OCI-LY3 (cell line): Measurements from ENCODE around the gene NARS2.

ENCODE experiments used
- H2AFZ ChIP-seq: fragments of 200-600, 300-600 bp; shearing (Covaris generic); 2 replicates; pipeline ENCODE4 v1.6.0; 2014; ENCODE audit warnings: antibody characterized with exemption, low read depth, low read length
- H3K27ac ChIP-seq: fragments of 200-600, 300-600 bp; sonication (generic); 2 replicates; pipeline ENCODE4 v1.5.1; 2014; ENCODE audit warnings: mild to moderate bottlenecking, low read length, moderate library complexity, mixed read lengths
- H3K27me3 ChIP-seq: fragments of 200-600, 300-600 bp; sonication (generic); 2 replicates; pipeline ENCODE4 v1.6.1; 2014; ENCODE audit warnings: low read depth, low read length, mixed read lengths
- H3K36me3 ChIP-seq: fragments of 200-600, 300-600 bp; sonication (generic); replicated peaks from 2 replicates; pipeline ENCODE3; 2014; ENCODE audit warnings: low read depth, low read length, mixed read lengths
- H3K4me1 ChIP-seq: fragments of 300-600, 200-600 bp; sonication (generic); 2 replicates; pipeline ENCODE4 v1.6.1; 2014; ENCODE audit warnings: low read length, mixed read lengths
- H3K4me2 ChIP-seq: fragments of 200-600, 300-600 bp; sonication (generic); 2 replicates; pipeline ENCODE4 v1.6.1; 2014; ENCODE audit warnings: low read length, mixed read lengths
- H3K4me3 ChIP-seq: fragments of 300-600, 200-600 bp; sonication (generic); 2 replicates; pipeline ENCODE4 v1.5.1; 2014; ENCODE audit warnings: antibody characterized with exemption, mild to moderate bottlenecking, low read length, moderate library complexity
- H3K79me2 ChIP-seq: fragments of 300-600, 200-600 bp; shearing (Covaris generic); 2 replicates; pipeline ENCODE4 v1.6.1; 2014; ENCODE audit warnings: mild to moderate bottlenecking, low read length, mixed read lengths
- H3K9ac ChIP-seq: fragments of 300-600, 200-600 bp; shearing (Covaris generic); 2 replicates; pipeline ENCODE4 v1.6.0; 2014; ENCODE audit warnings: mild to moderate bottlenecking, low read length, moderate library complexity
- H3K9me3 ChIP-seq: fragments of 200-600, 300-600 bp; shearing (Covaris generic); 2 replicates; pipeline ENCODE4 v1.6.1; 2014; ENCODE audit warnings: low read length, mixed read lengths; ENCODE audit not compliant: insufficient read depth
- H4K20me1 ChIP-seq: fragments of 200-600, 300-600 bp; sonication (generic); 2 replicates; pipeline ENCODE4 v1.6.1; 2016; ENCODE audit warnings: low read length, mixed read lengths; ENCODE audit not compliant: insufficient read depth
- CTCF ChIP-seq: fragments of 200-600, 300-600 bp; sonication (generic); IDR thresholded peaks from 2 replicates; pipeline ENCODE4 v1.5.1; 2014; ENCODE audit warnings: antibody characterized with exemption, low read length, low read depth
- EZH2phosphoT487 ChIP-seq: fragments of 200-600 bp; shearing (Covaris generic); IDR thresholded peaks from 2 replicates; pipeline ENCODE4 v1.6.1; 2018; ENCODE audit warnings: antibody characterized with exemption, mixed run types, low read depth

Gene NARS2

GRCh38 chr11:78417888-78418583, 156.6 kb downstream of the NARS2 start:
- Histone ChIP-seq H3K79me2 (peaks cover 8% of the 10 kb centered on the region; the same call in 1 of the 2 replicates), H3K9me3 (no peaks in the 10 kb centered on the region), H3K27ac (no peak overlapping the region), H3K4me1 (peaks cover 48% of the 10 kb centered on the region), H3K4me3 (peak overlapping the region; percentile 79), H2AFZ (no peak overlapping the region), H3K36me3 (no peaks in the 10 kb centered on the region), H3K9ac (peak overlapping the region; percentile 35; the same call in 1 of the 2 replicates), H3K27me3 (no peaks in the 10 kb centered on the region), H4K20me1 (peaks cover 1% of the 10 kb centered on the region; the same call in 1 of the 2 replicates), H3K4me2 (peak overlapping the region; percentile 81)
- TF ChIP-seq EZH2phosphoT487 (no peak), CTCF (no peak)

- H3K27ac ChIP-seq, result peak within 1 kb of the TSS; percentile 15; the same call in 1 of the 2 replicates
- H3K27me3 ChIP-seq, result no peaks in the 10 kb centered on the region
- peaks cover 11% of the 10 kb centered on the region; the same call in 1 of the 2 replicates for H3K79me2 ChIP-seq
- H2AFZ ChIP-seq, result peak within 1 kb of the TSS; percentile 41; the same call in 1 of the 2 replicates
- peak within 1 kb of the TSS; percentile 70 for H3K9ac ChIP-seq
- peak within 1 kb of the TSS; percentile 81 for H3K4me2 ChIP-seq
- no peaks in the 10 kb centered on the region for H3K9me3 ChIP-seq
- no peak for TF ChIP-seq EZH2phosphoT487
- no peak for TF ChIP-seq CTCF
- H3K4me3 ChIP-seq, result peak within 1 kb of the TSS; percentile 79
- H4K20me1 ChIP-seq, result peaks cover 4% of the 10 kb centered on the region; the same call in 1 of the 2 replicates
- no peaks in the 10 kb centered on the region for H3K36me3 ChIP-seq
- peaks cover 48% of the 10 kb centered on the region for H3K4me1 ChIP-seq
Observed at GRCh38 chr11:78417175-78417887, 157.3 kb downstream of the NARS2 start, which contains the start of gene GAB2. TSS of gene GAB2 (minus strand) at chr11:78417820. CDS start at chr11:78417720, 100 bp downstream.

DNA sequence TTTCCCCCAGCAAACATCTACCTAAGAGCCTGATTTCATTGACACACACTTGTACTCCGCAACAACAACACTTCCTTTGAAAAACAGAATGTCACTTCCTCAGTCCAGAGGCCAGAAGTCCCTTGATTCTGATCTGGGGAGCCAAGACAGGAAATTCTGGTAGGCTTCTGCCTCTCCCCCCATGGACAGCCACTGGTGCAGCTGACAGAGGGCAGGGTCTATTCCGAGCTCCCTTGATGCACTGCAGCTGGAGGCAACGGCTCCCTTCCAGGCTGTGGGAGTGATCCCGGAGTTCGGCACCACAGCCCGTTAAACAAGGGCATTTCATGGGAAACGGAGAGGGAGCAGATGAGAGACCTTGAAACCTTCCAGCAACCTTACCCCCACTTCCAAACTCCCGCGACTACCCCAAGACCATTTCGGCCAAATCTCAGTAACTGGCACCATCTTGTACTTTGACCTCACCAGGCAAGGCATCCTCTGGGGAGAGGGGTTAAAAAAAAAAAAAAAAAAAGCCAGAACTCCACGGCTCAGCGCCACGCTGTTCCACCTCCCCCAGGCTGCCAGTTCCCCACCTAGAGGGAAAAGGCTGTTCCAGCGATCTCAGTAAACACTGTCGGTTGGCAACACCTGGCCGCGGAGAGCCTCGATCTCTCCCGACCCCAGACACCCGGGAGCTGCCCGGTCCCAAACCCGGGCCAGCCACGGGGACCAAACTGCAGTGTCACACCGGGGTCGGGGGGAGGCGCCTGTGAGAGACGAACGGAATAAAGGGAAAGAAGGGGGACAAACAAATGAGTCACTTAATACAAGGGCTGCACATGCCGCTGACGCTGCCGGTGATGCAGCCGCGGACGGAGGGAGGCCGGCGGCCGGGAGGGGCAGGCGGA, 158.1 kb downstream of the NARS2 start:
- Histone ChIP-seq H3K79me2 (peaks cover 12% of the 10 kb centered on the region; the same call in 1 of the 2 replicates), H3K27ac (peak overlapping the region; percentile 15)

More for the DNA sequence above, 158.1 kb downstream of the NARS2 start:
- no peaks in the 10 kb centered on the region for H3K36me3 ChIP-seq
- H3K9ac ChIP-seq, result peak overlapping the region; percentile 70
- H3K4me2 ChIP-seq, result peak overlapping the region; percentile 80
- TF ChIP-seq EZH2phosphoT487, result no peak
- TF ChIP-seq CTCF, result peak; percentile 58
- no peaks in the 10 kb centered on the region for H3K9me3 ChIP-seq
- peaks cover 48% of the 10 kb centered on the region for H3K4me1 ChIP-seq
- H2AFZ ChIP-seq, result peak overlapping the region; percentile 41; the same call in 1 of the 2 replicates
- no peaks in the 10 kb centered on the region for H3K27me3 ChIP-seq
- H3K4me3 ChIP-seq, result peak overlapping the region; percentile 76
- peaks cover 4% of the 10 kb centered on the region; the same call in 1 of the 2 replicates for H4K20me1 ChIP-seq
